RWPE2 (cell line): Measurements from ENCODE around the gene RIMS1.

ENCODE experiments used
- ATAC-seq: fragments of 200-7000 bp; cut with Tn5 transposase; 3 replicates; pipeline ENCODE4 v1.9.1; 2021; ENCODE audit warnings: low read depth
- DNase-seq: peaks from one replicate; pipeline ENCODE4 v3.0.0-alpha.2; 2020; ENCODE audit warnings: low spot score
- H3K27ac ChIP-seq: fragments of 450-650 bp; 2 replicates; pipeline ENCODE4 v1.5.1; 2017; ENCODE audit warnings: mild to moderate bottlenecking; ENCODE audit not compliant: poor library complexity, severe bottlenecking
- H3K27me3 ChIP-seq: fragments of 250-450 bp; sonication (Bioruptor Pico); 2 replicates; pipeline ENCODE4 v1.5.1; 2021; ENCODE audit warnings: mild to moderate bottlenecking, moderate library complexity; ENCODE audit not compliant: insufficient read depth, poor library complexity, severe bottlenecking
- H3K36me3 ChIP-seq: fragments of 250-450 bp; sonication (Bioruptor Pico); 2 replicates; pipeline ENCODE4 v1.5.1; 2020; ENCODE audit warnings: low read depth, mild to moderate bottlenecking, moderate library complexity
- H3K4me1 ChIP-seq: fragments of 250-450 bp; sonication (Bioruptor Pico); 2 replicates; pipeline ENCODE4 v1.5.1; 2021; ENCODE audit warnings: mild to moderate bottlenecking, moderate library complexity; ENCODE audit not compliant: insufficient read depth, poor library complexity, severe bottlenecking
- H3K4me3 ChIP-seq: fragments of 250-450 bp; sonication (Bioruptor Pico); 2 replicates; pipeline ENCODE4 v1.5.1; 2021; ENCODE audit warnings: mild to moderate bottlenecking, moderate library complexity; ENCODE audit not compliant: severe bottlenecking
- H3K9me3 ChIP-seq: fragments of 250-450 bp; sonication (Bioruptor Pico); 2 replicates; pipeline ENCODE4 v1.5.1; 2021; ENCODE audit warnings: mild to moderate bottlenecking, moderate library complexity; ENCODE audit not compliant: severe bottlenecking
- TF ChIP-seq, protein P1 (sequence below): fragments of 450-650 bp; IDR thresholded peaks from one replicate; pipeline ENCODE4 v1.5.1; 2017; ENCODE audit warnings: mild to moderate bottlenecking, moderate library complexity; ENCODE audit not compliant: poor library complexity, severe bottlenecking

RIMS1 gene

DNA sequence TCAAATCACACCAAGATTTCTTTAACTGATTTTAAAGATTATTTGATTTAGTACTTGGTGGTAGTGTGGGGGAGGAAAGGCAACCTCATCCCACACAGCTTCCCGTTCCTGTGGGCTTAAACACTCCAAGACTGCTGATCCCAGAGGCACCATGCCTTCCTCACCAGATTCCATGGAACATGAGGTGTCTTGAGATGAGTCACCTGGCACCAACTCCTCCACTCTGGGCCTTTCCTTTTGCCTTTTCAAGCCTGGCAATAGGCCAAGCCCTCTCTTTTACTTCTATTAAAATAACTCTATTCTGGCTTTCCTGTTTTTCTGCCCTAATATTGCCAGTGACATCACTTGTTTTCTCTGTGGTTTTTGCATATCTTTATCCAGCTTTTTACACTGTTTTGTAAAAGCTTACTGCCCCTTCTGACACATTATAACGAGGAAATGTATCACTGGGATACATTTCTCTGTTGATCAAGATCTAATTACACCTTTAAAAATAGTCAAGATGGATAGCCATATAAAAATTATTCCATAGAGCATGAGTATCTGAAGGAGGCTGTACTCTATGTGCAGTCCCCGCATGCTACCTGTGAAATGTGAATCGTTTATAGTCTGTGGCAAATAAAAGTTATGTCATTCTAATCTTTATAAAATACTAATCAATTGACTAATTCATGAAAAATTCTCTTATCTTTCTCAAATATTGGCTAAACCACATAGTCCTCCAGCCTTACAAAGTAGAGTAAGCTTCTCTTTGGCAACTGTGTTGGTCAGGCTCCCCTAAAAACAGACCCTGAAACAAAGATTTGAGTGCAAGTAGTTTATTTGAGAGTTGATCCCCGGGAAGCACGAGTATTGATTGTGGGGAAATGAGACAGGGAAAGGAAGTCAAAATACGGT lies 477.7 kb downstream of the RIMS1 start:
- Histone ChIP-seq H3K36me3 (no peaks in the 10 kb centered on the region), H3K27ac (peak overlapping the region; percentile 39), H3K9me3 (no peaks in the 10 kb centered on the region), H3K4me3 (no peak overlapping the region), H3K4me1 (peaks cover 12% of the 10 kb centered on the region), H3K27me3 (no peaks in the 10 kb centered on the region)
- TF ChIP-seq, protein P1, sequence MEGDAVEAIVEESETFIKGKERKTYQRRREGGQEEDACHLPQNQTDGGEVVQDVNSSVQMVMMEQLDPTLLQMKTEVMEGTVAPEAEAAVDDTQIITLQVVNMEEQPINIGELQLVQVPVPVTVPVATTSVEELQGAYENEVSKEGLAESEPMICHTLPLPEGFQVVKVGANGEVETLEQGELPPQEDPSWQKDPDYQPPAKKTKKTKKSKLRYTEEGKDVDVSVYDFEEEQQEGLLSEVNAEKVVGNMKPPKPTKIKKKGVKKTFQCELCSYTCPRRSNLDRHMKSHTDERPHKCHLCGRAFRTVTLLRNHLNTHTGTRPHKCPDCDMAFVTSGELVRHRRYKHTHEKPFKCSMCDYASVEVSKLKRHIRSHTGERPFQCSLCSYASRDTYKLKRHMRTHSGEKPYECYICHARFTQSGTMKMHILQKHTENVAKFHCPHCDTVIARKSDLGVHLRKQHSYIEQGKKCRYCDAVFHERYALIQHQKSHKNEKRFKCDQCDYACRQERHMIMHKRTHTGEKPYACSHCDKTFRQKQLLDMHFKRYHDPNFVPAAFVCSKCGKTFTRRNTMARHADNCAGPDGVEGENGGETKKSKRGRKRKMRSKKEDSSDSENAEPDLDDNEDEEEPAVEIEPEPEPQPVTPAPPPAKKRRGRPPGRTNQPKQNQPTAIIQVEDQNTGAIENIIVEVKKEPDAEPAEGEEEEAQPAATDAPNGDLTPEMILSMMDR, result no peak
- ATAC-seq, result peak; percentile 100
- DNase-seq, result peak; percentile 87

DNA sequence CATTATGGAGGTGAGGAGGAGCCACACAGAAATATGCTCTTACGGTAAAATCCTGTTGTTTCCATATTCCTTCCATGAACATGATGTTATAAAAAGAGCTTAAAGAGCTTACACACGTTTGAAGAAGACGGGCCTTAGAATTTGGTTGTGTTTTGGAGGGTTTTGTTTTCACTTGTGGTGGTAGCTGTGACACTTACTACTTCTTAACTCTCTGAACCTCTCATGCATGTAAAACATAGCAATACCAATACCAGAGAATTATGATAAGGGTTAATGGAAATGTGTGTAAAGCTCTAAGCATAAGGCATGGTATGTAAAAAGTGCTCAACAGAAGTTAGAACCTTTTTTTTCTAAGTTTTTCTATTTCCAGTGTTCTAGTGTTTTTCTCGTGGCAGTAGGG lies 479.4 kb downstream of the RIMS1 start:
- no peak overlapping the region for H3K27ac ChIP-seq
- H3K9me3 ChIP-seq, result no peaks in the 10 kb centered on the region
- no peaks in the 10 kb centered on the region for H3K36me3 ChIP-seq
- peaks cover 12% of the 10 kb centered on the region for H3K4me1 ChIP-seq
- H3K4me3 ChIP-seq, result no peak overlapping the region
- ATAC-seq (no peak), DNase-seq (no peak)
- H3K27me3 ChIP-seq, result no peaks in the 10 kb centered on the region
- TF ChIP-seq, protein P1, result no peak

DNA sequence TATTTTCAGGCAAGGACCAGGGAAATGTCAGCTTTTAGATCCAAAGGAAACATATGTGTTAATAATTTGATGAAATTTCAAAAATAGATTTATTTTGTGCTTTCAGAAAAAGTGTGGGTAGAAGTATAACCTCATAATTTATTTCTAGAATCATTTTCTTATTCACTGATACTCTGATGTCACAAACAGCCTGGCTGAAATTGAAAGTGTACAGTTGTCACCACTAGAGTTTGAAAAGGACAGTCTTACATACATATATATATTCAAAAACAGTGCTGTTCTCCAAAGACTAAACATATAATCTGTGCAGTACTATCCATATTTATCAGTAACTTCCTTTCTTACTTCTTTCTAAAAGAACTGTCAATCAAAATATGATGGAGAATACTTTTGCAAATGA lies 481.1 kb downstream of the RIMS1 start:
- Histone ChIP-seq H3K9me3 (no peaks in the 10 kb centered on the region), H3K4me3 (no peak overlapping the region), H3K27me3 (no peaks in the 10 kb centered on the region), H3K4me1 (peaks cover 12% of the 10 kb centered on the region), H3K27ac (no peak overlapping the region), H3K36me3 (no peaks in the 10 kb centered on the region)
- DNase-seq (no peak), ATAC-seq (no peak)
- TF ChIP-seq, protein P1, result no peak

DNA sequence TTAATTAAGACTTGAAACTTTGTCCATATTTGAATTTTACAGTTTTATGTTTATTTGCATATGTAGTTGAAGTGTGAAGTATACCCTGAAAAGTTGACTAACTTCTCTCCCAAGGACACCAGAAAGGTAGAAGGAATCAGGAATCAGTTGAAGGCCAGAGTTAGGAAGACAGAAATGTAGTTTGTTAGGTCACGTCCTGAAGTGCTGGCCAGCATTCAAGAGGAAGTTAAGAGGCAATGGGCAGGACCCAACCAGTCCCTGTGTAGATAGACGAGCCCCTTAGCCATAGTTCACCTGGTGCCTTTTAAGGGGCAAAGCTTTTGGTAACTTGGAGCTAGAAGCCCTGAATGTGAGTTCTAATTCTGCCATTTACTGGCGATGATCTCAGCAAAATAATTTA lies 485.1 kb downstream of the RIMS1 start:
- H3K27ac ChIP-seq, result no peak overlapping the region
- no peaks in the 10 kb centered on the region for H3K36me3 ChIP-seq
- DNase-seq, result no peak
- no peaks in the 10 kb centered on the region for H3K9me3 ChIP-seq
- no peak overlapping the region for H3K4me3 ChIP-seq
- H3K4me1 ChIP-seq, result no peaks in the 10 kb centered on the region
- ATAC-seq, result no peak
- TF ChIP-seq, protein P1, result no peak
- no peaks in the 10 kb centered on the region for H3K27me3 ChIP-seq

DNA sequence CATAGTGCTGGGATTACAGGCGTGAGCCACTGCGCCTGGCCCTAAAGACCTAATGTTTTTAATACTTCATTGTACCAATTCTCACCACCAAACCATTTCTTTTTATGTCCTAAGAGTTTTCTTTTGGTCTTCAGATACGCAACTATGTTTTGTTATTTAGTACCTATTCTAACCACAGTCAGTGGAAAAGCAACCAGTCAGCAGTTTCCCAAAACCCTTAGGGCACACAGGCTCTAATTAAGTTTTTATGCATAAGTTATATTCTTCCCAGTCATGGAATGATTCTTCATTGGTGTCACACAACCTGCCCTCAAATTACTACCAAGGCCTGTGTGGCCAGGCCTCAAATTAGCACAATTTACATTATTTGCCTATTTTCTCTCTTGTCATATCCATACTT lies 487.8 kb downstream of the RIMS1 start:
- ATAC-seq (no peak), DNase-seq (no peak)
- Histone ChIP-seq H3K27ac (no peak overlapping the region), H3K9me3 (no peaks in the 10 kb centered on the region), H3K36me3 (no peaks in the 10 kb centered on the region), H3K4me1 (no peaks in the 10 kb centered on the region), H3K27me3 (no peaks in the 10 kb centered on the region), H3K4me3 (no peak overlapping the region)
- TF ChIP-seq, protein P1, result no peak
